T1000 (cell line): Measurements from ENCODE around the gene OR7A5.
"Not testable (repeated sequence)": the region's sequence is repeated elsewhere in the genome, so short reads cannot be mapped to it uniquely, and the experiment has no call there.

Source experiments
- DNase-seq: peaks from one replicate; lab custom pipeline; 2025; ENCODE audit warnings: mixed read lengths; lab: John Stamatoyannopoulos, UW

OR7A5 gene

DNA sequence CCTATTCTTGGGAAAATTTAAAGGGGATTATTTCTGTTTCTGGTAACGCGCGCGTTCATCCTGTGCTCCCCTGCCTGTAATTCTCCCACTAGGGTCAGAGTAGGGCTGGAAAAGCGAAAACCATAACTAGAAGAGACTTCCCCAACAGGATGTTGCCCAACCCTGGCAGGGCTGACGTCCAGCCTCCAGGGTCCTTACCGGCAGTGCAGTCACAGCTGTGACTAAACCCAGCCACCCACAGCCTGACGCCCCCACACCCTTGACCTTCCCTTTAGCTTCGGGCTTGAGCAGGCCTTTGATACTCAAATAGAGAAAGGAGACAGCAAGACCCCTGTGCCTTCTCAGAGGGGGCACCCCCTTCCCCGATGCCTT lies 50.3 kb downstream of the OR7A5 start:
- DNase-seq: not testable (repeated sequence)

DNA sequence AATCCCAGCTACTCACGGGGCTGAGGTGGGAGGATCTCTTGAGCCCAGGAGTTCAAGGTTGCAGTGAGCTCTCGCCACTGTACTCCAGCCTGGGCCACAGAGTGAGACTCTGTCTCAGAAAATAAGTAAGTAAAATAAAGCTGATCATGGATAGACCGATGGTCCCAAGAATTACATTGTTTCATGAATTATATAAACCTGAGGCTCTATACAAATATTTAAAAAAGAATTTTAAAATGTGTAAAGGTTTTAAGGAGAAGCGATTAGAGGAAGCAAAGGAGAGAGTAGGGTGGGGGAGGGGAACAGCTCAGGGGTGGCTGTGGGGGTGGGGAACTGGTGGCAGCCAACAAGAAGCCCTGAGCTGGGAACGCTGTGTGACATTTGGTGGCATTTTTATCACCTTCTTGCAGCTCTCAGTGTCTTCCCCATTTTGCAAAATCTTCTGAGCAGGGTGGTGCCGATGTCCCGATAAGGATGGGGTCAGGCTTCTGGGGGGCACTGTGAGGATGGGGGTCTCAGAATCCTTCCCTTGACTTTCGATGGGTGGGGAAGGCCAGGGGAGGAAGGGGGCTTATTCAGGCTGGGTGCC lies 51.5 kb downstream of the OR7A5 start:
- DNase-seq: not testable (repeated sequence)

DNA sequence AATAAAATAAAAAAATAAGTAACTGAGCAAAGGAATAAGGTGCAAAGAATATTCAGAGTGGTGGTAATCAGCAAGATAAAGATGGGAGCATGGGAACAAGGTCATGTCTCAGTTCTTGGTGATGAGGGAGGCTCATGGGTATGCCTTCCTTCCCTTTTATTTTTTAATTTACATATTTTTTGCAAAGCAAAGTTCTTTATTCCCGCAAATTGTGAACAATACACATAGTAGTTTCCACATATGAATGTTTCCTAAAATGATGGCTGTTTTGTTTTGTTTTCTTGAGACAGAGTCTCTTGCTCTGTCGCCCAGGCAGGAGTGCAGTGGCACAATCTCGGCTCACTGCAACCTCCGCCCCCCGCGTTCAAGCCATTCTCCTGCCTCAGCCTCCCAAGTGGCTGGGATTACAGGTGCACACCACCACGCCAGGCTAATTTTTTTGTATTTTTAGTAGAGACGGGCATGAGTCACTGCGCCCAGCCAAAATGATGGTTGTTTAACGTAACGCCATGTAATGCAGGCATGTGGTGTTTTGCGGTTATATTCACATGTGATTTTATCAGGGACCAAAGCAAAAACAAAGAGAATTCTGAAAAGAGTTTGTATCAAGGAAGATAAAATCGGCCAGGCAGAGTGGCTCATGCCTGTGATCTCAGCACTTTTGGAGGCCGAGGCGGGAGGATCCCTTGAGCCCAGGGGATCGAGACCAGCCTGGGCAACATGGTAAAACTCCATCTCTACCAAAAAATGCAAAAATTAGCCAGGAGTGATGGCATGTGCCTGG lies 52.2 kb downstream of the OR7A5 start:
- DNase-seq: no peak

DNA sequence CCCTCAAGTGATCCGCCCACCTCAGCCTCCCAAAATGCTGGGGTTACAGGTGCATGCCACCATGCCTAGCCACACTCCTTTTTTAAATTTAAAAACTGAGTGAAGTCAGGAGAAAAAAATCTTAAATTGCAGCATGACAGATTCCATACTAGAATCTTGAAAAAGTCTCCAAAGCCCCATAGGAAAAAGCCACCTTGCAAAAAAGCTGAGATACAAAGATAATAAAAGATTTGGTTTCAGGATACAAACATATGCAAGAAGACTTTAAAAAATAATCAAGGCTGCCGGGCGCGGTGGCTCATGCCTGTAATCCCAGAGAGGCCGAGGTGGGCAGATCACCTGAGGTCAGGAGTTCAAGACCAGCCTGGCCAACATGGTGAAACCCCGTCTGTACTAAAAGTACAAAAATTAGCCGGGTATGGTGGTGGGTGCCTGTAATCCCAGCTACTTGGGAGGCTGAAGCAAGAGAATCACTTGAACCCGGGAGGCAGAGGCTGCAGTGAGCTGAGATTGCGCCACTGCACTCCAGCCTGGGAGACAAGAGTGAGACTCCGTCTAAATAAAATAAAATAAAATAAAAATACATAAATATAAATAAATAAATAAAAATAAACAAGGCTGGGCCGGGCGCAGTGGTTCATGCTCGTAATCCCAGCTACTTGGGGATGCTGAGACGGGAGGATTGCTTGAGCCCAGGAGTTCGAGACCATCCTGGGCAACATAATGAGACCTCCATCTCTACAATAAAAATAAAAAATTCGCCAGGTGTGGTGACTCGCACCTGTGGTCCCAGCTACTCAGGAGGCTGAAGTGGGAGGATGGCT lies 53.1 kb downstream of the OR7A5 start:
- not testable (repeated sequence) for DNase-seq

DNA sequence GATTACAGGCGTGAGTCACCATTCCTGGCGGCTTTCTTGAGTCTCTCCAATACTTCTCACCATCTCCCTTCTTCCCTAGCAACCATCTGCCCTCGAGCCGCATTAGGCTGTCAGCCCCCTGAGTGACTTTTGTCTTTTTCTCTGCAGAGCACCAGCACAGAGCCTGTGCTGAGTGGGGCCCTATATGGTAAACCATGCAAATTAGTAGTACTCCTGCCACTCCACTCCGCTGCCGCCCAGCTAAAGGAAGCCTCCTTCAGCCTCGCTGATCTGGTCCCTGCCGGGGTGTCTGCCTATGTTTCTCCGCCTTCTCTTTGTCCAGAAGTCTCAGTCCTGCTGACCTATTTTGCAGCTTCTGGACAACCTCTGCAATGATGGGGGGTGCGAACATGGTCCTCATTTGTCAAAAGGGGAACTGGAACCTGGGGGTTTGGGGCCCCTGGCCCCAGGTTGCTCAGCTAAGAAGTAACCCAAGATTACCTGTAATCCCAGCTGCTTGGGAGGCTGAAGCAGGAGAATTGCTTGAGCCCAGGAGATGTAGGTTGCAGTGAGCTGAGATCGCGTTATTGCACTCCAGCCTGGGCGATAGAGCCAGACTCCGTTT lies 54.3 kb downstream of the OR7A5 start:
- DNase-seq: not testable (repeated sequence)

DNA sequence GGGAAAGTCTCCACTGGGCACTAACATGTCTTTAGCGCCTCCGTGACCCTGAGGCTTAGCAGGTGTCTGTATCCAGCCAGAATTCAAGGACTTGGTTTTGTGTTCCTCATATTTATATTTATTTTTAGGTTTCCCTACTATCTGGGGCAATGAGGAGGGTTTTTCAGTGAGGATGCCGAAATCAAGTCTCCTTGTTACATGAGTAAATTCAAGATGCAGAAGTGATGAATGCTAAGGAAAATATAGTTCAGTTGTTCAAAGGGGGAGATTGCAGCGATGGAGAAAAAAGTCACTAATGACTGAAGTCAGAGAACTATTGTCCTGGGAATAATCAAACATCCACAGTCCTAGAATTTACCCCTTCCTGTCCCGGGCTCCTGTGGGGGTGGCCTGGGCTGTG lies 55.8 kb downstream of the OR7A5 start:
- no peak for DNase-seq

DNA sequence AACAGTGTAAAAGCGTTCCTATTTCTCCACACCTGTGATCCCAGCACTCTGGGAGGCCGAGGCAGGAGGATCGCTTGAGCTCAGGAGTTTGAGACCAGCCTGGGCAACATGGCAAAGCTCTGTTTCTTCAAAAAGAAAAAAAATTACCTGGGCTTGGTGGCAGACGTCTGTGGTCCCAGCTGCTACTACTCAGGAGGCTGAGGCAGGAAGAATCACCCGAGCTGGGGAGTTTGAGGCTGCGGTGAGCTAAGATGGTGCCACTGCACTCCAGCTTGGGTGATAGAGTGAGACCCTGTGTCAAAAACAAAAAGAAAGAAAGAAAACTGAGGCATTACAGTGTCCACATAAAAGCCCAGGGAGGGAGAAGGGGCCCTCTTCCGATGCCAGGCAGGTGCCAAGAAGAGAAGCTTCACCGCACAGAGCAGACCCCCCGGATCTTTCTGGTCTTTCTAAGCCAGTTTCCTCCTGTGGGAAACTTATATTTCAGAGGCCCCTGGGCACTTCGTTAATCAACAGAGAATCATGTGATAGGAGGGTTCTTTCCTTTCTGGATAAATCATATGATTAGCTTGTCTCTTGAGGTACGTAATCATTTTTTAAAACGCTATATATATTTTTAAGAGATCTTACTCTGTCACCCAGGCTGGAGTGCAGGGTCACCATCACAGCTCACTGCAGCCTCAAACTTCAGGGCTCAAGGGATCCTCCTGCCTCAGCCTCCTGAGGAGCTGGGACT lies 56.7 kb downstream of the OR7A5 start, which contains the start of gene ADGRE2:
Gene ADGRE2, minus strand, starts transcription at position 451 of the 736 bp plus-strand sequence. CDS start 1,804 bp downstream, outside the sequence.
- not testable (repeated sequence) for DNase-seq

DNA sequence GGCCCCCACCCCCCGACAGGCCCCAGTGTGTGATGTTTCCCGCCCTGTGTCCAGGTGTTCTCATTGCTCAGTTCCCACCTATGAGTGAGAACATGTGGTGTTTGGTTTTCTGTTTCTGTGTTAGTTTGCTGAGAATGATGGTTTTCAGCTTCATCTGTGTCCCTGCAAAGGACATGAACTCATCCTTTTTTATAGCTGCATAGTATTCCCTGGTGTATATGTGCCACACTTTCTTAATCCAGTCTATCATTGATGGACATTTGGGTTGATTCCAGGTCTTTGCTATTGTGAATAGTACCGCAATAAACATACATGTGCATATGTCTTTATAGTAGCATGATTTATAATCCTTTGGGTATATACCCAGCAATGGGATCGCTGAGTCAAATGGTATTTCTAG lies 57.3 kb downstream of the OR7A5 start:
- DNase-seq: not testable (repeated sequence)
